Panc1 (cell line): ENCODE data around the gene RBFOX1.

Source experiments
- CTCF ChIP-seq: fragments of 450-650 bp; IDR thresholded peaks from 2 replicates; pipeline ENCODE4 v1.5.1; 2017; ENCODE audit warnings: mild to moderate bottlenecking
- TCF7L2 ChIP-seq: IDR thresholded peaks from 2 replicates; pipeline ENCODE4 v1.6.1; 2011; ENCODE audit warnings: mild to moderate bottlenecking, low read depth, low read length, inconsistent platforms

GRCh38 chr16:7613518-7613917 is 280.9 kb downstream of the RBFOX1 start:
- TF ChIP-seq CTCF (no peak), TCF7L2 (no peak)
